Panc1 (cell line): ENCODE data around the gene IL3RA. TPM values are rescaled to one million over a fixed set of nuclear protein-coding genes. Genes with fewer than 3 reads are reported as not detected.

ENCODE experiments used
- ATAC-seq: fragments of 200-7000 bp; cut with Tn5 transposase; 2 replicates; pipeline ENCODE4 v1.9.1; 2020; ENCODE audit warnings: mild to moderate bottlenecking, moderate library complexity
- BruUV-seq: library from RNA; stranded (reverse); fragments of 400-500 nt; replicated peaks from 2 replicates; lab custom pipeline; 2021; lab: Mats Ljungman, UMichigan
- CTCF ChIA-PET: fragments of 300-600 bp; sonication (Branson Sonifier 250); formaldehyde crosslinking; loops from one replicate; lab custom pipeline; 2022; ENCODE audit warnings: antibody characterized with exemption; lab: Charles Lee
- POLR2A ChIA-PET: fragments of 300-600 bp; sonication (Branson Sonifier 250); formaldehyde crosslinking; loops from one replicate; lab custom pipeline; 2022; ENCODE audit warnings: antibody characterized with exemption; lab: Charles Lee
- DNase-seq: peaks from one replicate; pipeline ENCODE4 v3.0.0-alpha.2; 2010; ENCODE audit warnings: low read depth, low spot score
- H3K27ac ChIP-seq: 2 replicates; pipeline ENCODE4 v1.5.1; 2011; ENCODE audit warnings: mild to moderate bottlenecking, low read length, inconsistent platforms
- H3K27me3 ChIP-seq: fragments of 200-500 bp; sonication (Bioruptor generic); 2 replicates; pipeline ENCODE4 v1.6.0; 2014; ENCODE audit warnings: low read length, inconsistent platforms; ENCODE audit not compliant: control insufficient read depth, insufficient read depth
- H3K36me3 ChIP-seq: fragments of 200-500 bp; sonication (Bioruptor generic); 2 replicates; pipeline ENCODE4 v1.5.1; 2014; ENCODE audit warnings: inconsistent platforms, mild to moderate bottlenecking, low read length, moderate library complexity; ENCODE audit not compliant: control insufficient read depth, insufficient read depth
- H3K4me1 ChIP-seq: 2 replicates; pipeline ENCODE4 v1.5.1; 2011; ENCODE audit warnings: inconsistent platforms, mild to moderate bottlenecking, low read length, moderate library complexity; ENCODE audit not compliant: control insufficient read depth, insufficient read depth
- H3K4me3 ChIP-seq, 2 experiments: 2 replicates each; pipeline ENCODE4 v1.5.1; 2011 to 2012; ENCODE audit warnings: low read depth in 2 of 2, low read length in 2 of 2, mild to moderate bottlenecking in 2 of 2, inconsistent platforms in 1 of 2, moderate library complexity in 1 of 2
- H3K9me3 ChIP-seq: fragments of 200-500 bp; sonication (Bioruptor generic); 2 replicates; pipeline ENCODE4 v1.5.1; 2014; ENCODE audit warnings: low read depth, mild to moderate bottlenecking, inconsistent platforms, low read length, moderate library complexity; ENCODE audit not compliant: control insufficient read depth, insufficient read depth
- CTCF ChIP-seq: fragments of 450-650 bp; IDR thresholded peaks from 2 replicates; pipeline ENCODE4 v1.5.1; 2017; ENCODE audit warnings: mild to moderate bottlenecking
- POLR2AphosphoS5 ChIP-seq: IDR thresholded peaks from 2 replicates; pipeline ENCODE4 v1.6.1; 2012; ENCODE audit warnings: mild to moderate bottlenecking, low read depth, low read length, moderate library complexity
- REST ChIP-seq, 2 experiments: IDR thresholded peaks; 2 replicates each; pipeline ENCODE4 v1.6.1; 2011 to 2012; ENCODE audit warnings: low read depth in 2 of 2, control low read depth in 1 of 2, low read length in 1 of 2, mild to moderate bottlenecking in 1 of 2, moderate library complexity in 1 of 2; ENCODE audit not compliant: insufficient read depth in 1 of 2
- SIN3A ChIP-seq: IDR thresholded peaks from 2 replicates; pipeline ENCODE4 v1.6.1; 2012; ENCODE audit warnings: low read depth, mild to moderate bottlenecking, low read length, moderate library complexity, borderline replicate concordance; ENCODE audit not compliant: insufficient read depth
- TCF7L2 ChIP-seq: IDR thresholded peaks from 2 replicates; pipeline ENCODE4 v1.6.1; 2011; ENCODE audit warnings: mild to moderate bottlenecking, low read depth, low read length, inconsistent platforms
- in situ Hi-C: cut with HindIII; loops from 2 replicates; pipeline ENCODE4 v1.10.0; 2016; ENCODE audit warnings: low sequenced_read_pairs, low pct_unique_long_range_greater_than_20kb
- intact Hi-C: fragments of 100-400 bp; cut with micrococcal nuclease; formaldehyde crosslinking; loops from one replicate; pipeline ENCODE4 v1.10.0; 2022; ENCODE audit not compliant: unreplicated experiment
- total RNA-seq: library from RNA; stranded (reverse); gene quantifications from one replicate; pipeline ENCODE4 v1.2.1, GENCODE V29; 2021; ENCODE audit not compliant: unreplicated experiment

The IL3RA gene
- total RNA-seq, 1 experiment from 2014 or later, result 0.28 TPM

- H3K4me1 ChIP-seq, result peaks cover 3% of the 10 kb centered on the region; the same call in 1 of the 2 replicates
- DNase-seq (no peak), ATAC-seq (no peak)
- intact Hi-C loops, result no loop called here
- ChIA-PET CTCF (no interaction called here), POLR2A (no interaction called here)
- H3K36me3 ChIP-seq, result no peaks in the 10 kb centered on the region; the same call in 1 of the 2 replicates
- no TSS peak for BruUV-seq
- no peak overlapping the region for H3K27ac ChIP-seq
- no peak for TF ChIP-seq POLR2AphosphoS5
- TF ChIP-seq TCF7L2, result no peak
- no peak for TF ChIP-seq REST (IDR thresholded peaks at IDR 0.05; ENCODE audit: insufficient read depth in 1 of 2, low read depth in 2 of 2, low read length in 1 of 2)
- no peak for TF ChIP-seq SIN3A
- no peak for TF ChIP-seq CTCF
- in situ Hi-C loops, result no loop called here
- H3K9me3 ChIP-seq, result no peaks in the 10 kb centered on the region
- H3K27me3 ChIP-seq, result no peaks in the 10 kb centered on the region
- H3K4me3 ChIP-seq, result no peak overlapping the region
Observed at GRCh38 chrX:1395646-1396216, 59.1 kb downstream of the IL3RA start.

GRCh38 chrX:1397001-1397400, 60.4 kb downstream of the IL3RA start:
- TF ChIP-seq TCF7L2 (no peak), POLR2AphosphoS5 (no peak), CTCF (no peak)
- DNase-seq, result no peak
- Histone ChIP-seq H3K9me3 (no peaks in the 10 kb centered on the region), H3K27me3 (no peaks in the 10 kb centered on the region), H3K27ac (no peak overlapping the region), H3K36me3 (no peaks in the 10 kb centered on the region), H3K4me3 (no peak overlapping the region), H3K4me1 (peaks cover 3% of the 10 kb centered on the region; the same call in 1 of the 2 replicates)
- CTCF ChIA-PET, result no interaction called here
- no peak for ATAC-seq
- in situ Hi-C loops, result no loop called here
- POLR2A ChIA-PET, result no interaction called here
- BruUV-seq, result no TSS peak
- intact Hi-C loops, result no loop called here
